H1 (cell line): ENCODE data around the gene IDUA. TPM values are rescaled to one million over a fixed set of nuclear protein-coding genes. Genes with fewer than 3 reads are reported as not detected.

Experiments used
- CTCF ChIA-PET: fragments of 300-600 bp; sonication (Branson Sonifier 250); formaldehyde crosslinking; loops from one replicate; lab custom pipeline; 2021; ENCODE audit not compliant: partially characterized antibody; lab: Charles Lee
- POLR2A ChIA-PET: fragments of 300-600 bp; sonication (Branson Sonifier 250); formaldehyde crosslinking; loops from one replicate; lab custom pipeline; 2021; ENCODE audit warnings: inconsistent platforms; ENCODE audit not compliant: partially characterized antibody; lab: Charles Lee
- DNase-seq, 2 experiments: peaks; one replicate each; pipeline versions ENCODE4 v3.0.0 to v3.0.0-alpha.2; 2010 to 2022; ENCODE audit warnings: low spot score in 2 of 2, low read depth in 1 of 2, mixed read lengths in 1 of 2
- FAIRE-seq: peaks from 2 replicates; lab custom pipeline; 2011; peaks lifted over from hg19 to GRCh38; lab: Jason Lieb, UNC
- H2AFZ ChIP-seq: 2 replicates; pipeline ENCODE4 v1.8.1; 2012; ENCODE audit warnings: low read length, inconsistent platforms
- H2AK5ac ChIP-seq: 2 replicates; pipeline ENCODE4 v1.6.1; 2013; ENCODE audit warnings: low read depth, low read length
- H2BK120ac ChIP-seq: replicated peaks from 2 replicates; pipeline ENCODE3; 2013; ENCODE audit warnings: low read depth, low read length, inconsistent platforms
- H2BK12ac ChIP-seq: 2 replicates; pipeline ENCODE4 v1.6.1; 2013; ENCODE audit warnings: low read depth, low read length
- H2BK15ac ChIP-seq: 2 replicates; pipeline ENCODE4 v1.6.1; 2013; ENCODE audit warnings: low read length
- H2BK20ac ChIP-seq: 2 replicates; pipeline ENCODE4 v1.6.1; 2013; ENCODE audit warnings: low read length
- H2BK5ac ChIP-seq: 2 replicates; pipeline ENCODE4 v1.6.1; 2013; ENCODE audit warnings: low read depth, low read length
- H3K14ac ChIP-seq: 2 replicates; pipeline ENCODE4 v1.6.1; 2013; ENCODE audit warnings: inconsistent platforms; ENCODE audit not compliant: insufficient read length
- H3K18ac ChIP-seq: 2 replicates; pipeline ENCODE4 v1.6.1; 2013; ENCODE audit warnings: low read length; ENCODE audit errors: extremely low read depth
- H3K23ac ChIP-seq: 2 replicates; pipeline ENCODE4 v1.6.1; 2013; ENCODE audit warnings: inconsistent platforms; ENCODE audit not compliant: insufficient read length
- H3K23me2 ChIP-seq: 2 replicates; pipeline ENCODE4 v1.6.1; 2013; ENCODE audit warnings: low read depth, low read length
- H3K27ac ChIP-seq: 2 replicates; pipeline ENCODE4 v1.6.1; 2011; ENCODE audit warnings: low read depth, low read length, inconsistent platforms
- H3K27me3 ChIP-seq, 4 experiments: replicated peaks in 1 of 4; 1 replicate in 1 of 4; 2 replicates in 3 of 4; pipeline versions ENCODE4 v1.6.1 to v1.8.1; 2011 to 2013; ENCODE audit warnings: low read length in 3 of 4, mild to moderate bottlenecking in 3 of 4, inconsistent platforms in 2 of 4, mixed read lengths in 2 of 4, moderate library complexity in 1 of 4; ENCODE audit not compliant: control insufficient read depth in 3 of 4, insufficient read depth in 3 of 4; ENCODE audit errors: extremely low read depth in 1 of 4
- H3K36me3 ChIP-seq, 4 experiments: 2 replicates each; pipeline versions ENCODE4 v1.6.1 to v1.8.1; 2011 to 2013; ENCODE audit warnings: mild to moderate bottlenecking in 4 of 4, low read length in 3 of 4, moderate library complexity in 2 of 4, control low read depth in 1 of 4, inconsistent platforms in 1 of 4; ENCODE audit not compliant: insufficient read depth in 4 of 4, control insufficient read depth in 2 of 4
- H3K4ac ChIP-seq: replicated peaks from 2 replicates; pipeline ENCODE3; 2013; ENCODE audit warnings: low read length, low read depth, mixed read lengths, inconsistent platforms; ENCODE audit not compliant: insufficient read length
- H3K4me1 ChIP-seq, 4 experiments: replicated peaks in 1 of 4; 1 replicate in 1 of 4; 2 replicates in 3 of 4; pipeline versions ENCODE4 v1.6.1 to v1.8.1; 2011 to 2013; ENCODE audit warnings: low read length in 3 of 4, inconsistent platforms in 2 of 4, mixed read lengths in 1 of 4; ENCODE audit not compliant: insufficient read depth in 4 of 4, control insufficient read depth in 3 of 4
- H3K4me2 ChIP-seq, 2 experiments: 2 replicates each; pipeline versions ENCODE4 v1.6.1 to v1.8.1; 2011 to 2013; ENCODE audit warnings: low read depth in 2 of 2, low read length in 2 of 2, control low read depth in 1 of 2, inconsistent platforms in 1 of 2, mild to moderate bottlenecking in 1 of 2; ENCODE audit not compliant: insufficient read depth in 1 of 2
- H3K4me3 ChIP-seq, 4 experiments: fragments of 200-600, 300-600 bp in 1 of 4; sonication (generic), shearing (Covaris generic), sonication (Bioruptor Twin) in 1 of 4; 2 replicates each; pipeline versions ENCODE4 v1.5.1 to v1.8.1; 2011 to 2016; ENCODE audit warnings: low read length in 4 of 4, low read depth in 3 of 4, control low read depth in 2 of 4, inconsistent platforms in 2 of 4, mild to moderate bottlenecking in 2 of 4, mixed read lengths in 1 of 4, moderate library complexity in 1 of 4; ENCODE audit not compliant: insufficient read depth in 2 of 4; ENCODE audit errors: extremely low read depth in 1 of 4
- H3K56ac ChIP-seq: replicated peaks from 2 replicates; pipeline ENCODE3; 2013; ENCODE audit warnings: low read depth, mild to moderate bottlenecking, mixed read lengths, low read length, inconsistent platforms; ENCODE audit not compliant: insufficient read length
- H3K79me1 ChIP-seq: 2 replicates; pipeline ENCODE4 v1.6.1; 2013; ENCODE audit warnings: low read depth, low read length, control low read depth
- H3K79me2 ChIP-seq, 2 experiments: 2 replicates each; pipeline versions ENCODE4 v1.6.1 to v1.8.1; 2012 to 2013; ENCODE audit warnings: low read length in 2 of 2, mild to moderate bottlenecking in 2 of 2, inconsistent platforms in 1 of 2; ENCODE audit not compliant: insufficient read depth in 2 of 2, control insufficient read depth in 1 of 2
- H3K9ac ChIP-seq, 4 experiments: replicated peaks in 1 of 4; 1 replicate in 1 of 4; 2 replicates in 3 of 4; pipeline versions ENCODE4 v1.6.1 to v1.8.1; 2011 to 2013; ENCODE audit warnings: low read depth in 3 of 4, low read length in 3 of 4, control low read depth in 2 of 4, mild to moderate bottlenecking in 2 of 4, moderate library complexity in 2 of 4, inconsistent platforms in 1 of 4; ENCODE audit errors: extremely low read depth in 1 of 4
- H3K9me3 ChIP-seq, 2 experiments: 2 replicates each; pipeline versions ENCODE4 v1.6.1 to v1.8.1; 2012 to 2013; ENCODE audit warnings: mild to moderate bottlenecking in 2 of 2, moderate library complexity in 2 of 2, control low read depth in 1 of 2, inconsistent platforms in 1 of 2, low read depth in 1 of 2, low read length in 1 of 2, mixed read lengths in 1 of 2; ENCODE audit not compliant: insufficient read depth in 2 of 2
- H4K20me1 ChIP-seq, 2 experiments: replicated peaks in 1 of 2; 2 replicates each; pipeline versions ENCODE3 to v1.8.1; 2011 to 2013; ENCODE audit warnings: inconsistent platforms in 2 of 2, low read length in 2 of 2, mild to moderate bottlenecking in 1 of 2; ENCODE audit not compliant: insufficient read depth in 2 of 2, control insufficient read depth in 1 of 2
- H4K5ac ChIP-seq: 2 replicates; pipeline ENCODE4 v1.6.1; 2013; ENCODE audit warnings: low read length, low read depth, mixed read lengths, inconsistent platforms; ENCODE audit not compliant: insufficient read length
- H4K8ac ChIP-seq: 2 replicates; pipeline ENCODE4 v1.8.0; 2013; ENCODE audit warnings: mild to moderate bottlenecking, moderate library complexity, low read length, inconsistent platforms; ENCODE audit not compliant: insufficient read depth; ENCODE audit errors: extremely low read depth
- H4K91ac ChIP-seq: replicated peaks from 2 replicates; pipeline ENCODE3; 2013; ENCODE audit warnings: low read length, mixed read lengths, inconsistent platforms; ENCODE audit not compliant: insufficient read length
- CREB1 ChIP-seq: IDR thresholded peaks from 2 replicates; pipeline ENCODE4 v1.6.1; 2012; ENCODE audit warnings: inconsistent platforms
- KDM4A ChIP-seq: IDR thresholded peaks from one replicate; pipeline ENCODE4 v1.7.1; 2012; ENCODE audit warnings: low read depth, mild to moderate bottlenecking, moderate library complexity, low read length, inconsistent platforms; ENCODE audit not compliant: severe bottlenecking
- SP4 ChIP-seq: IDR thresholded peaks from 2 replicates; pipeline ENCODE4 v1.6.1; 2012; ENCODE audit warnings: low read length, inconsistent platforms
- WGBS, 2 experiments: shearing (Covaris generic) in 1 of 2; methylation state at CpG; one replicate each; pipeline versions ENCODE4 v1.1.6 to v1.1.7; 2013 to 2015; ENCODE audit warnings: low lambda C conversion rate in 2 of 2, mixed read lengths in 2 of 2, inconsistent platforms in 1 of 2, low coverage in 1 of 2, missing lambda C conversion rate in 1 of 2; ENCODE audit not compliant: insufficient replicate concordance in 2 of 2, insufficient coverage in 1 of 2, insufficient read length in 1 of 2; ENCODE audit errors: extremely low coverage in 1 of 2, missing lambda C conversion rate in 1 of 2; 5-methylcytosine and 5-hydroxymethylcytosine counted together
- polyA plus RNA-seq, 7 experiments: library from polyadenylated mRNA; depleted of rRNA in 3 of 7; stranded (reverse) in 5 of 7; unstranded in 2 of 7; fragments of >200 nt in 5 of 7; fragments of 200-250 nt in 2 of 7; gene quantifications; 1 replicate in 5 of 7; 2 replicates in 1 of 7; 4 replicates in 1 of 7; pipeline versions ENCODE4 v1.2.1 to v1.2.3, GENCODE V29; 2011 to 2013; ENCODE audit warnings: missing spikeins in 2 of 7, mixed read lengths in 2 of 7
- total RNA-seq: library from RNA; stranded (reverse); fragmentation: NEBNext Ultra II Directional; extraction: Animal tissue kit (Norgen Biotek cat#: 25700); gene quantifications from 2 replicates; pipeline ENCODE4 v1.2.1, GENCODE V29; 2021
- TF ChIP-seq, protein P1 (sequence below): IDR thresholded peaks from 2 replicates; pipeline ENCODE4 v1.6.1; 2012; ENCODE audit warnings: inconsistent platforms
- TF ChIP-seq, protein P2 (sequence below): IDR thresholded peaks from 2 replicates; pipeline ENCODE4 v1.6.1; 2012; ENCODE audit warnings: inconsistent platforms

The IDUA gene
- total and polyA plus RNA-seq, 2 of the 8 experiments (the other 6 are each of a cell fraction or from before 2014, with no cell fraction given): 2.8 to 4.8 TPM

DNA sequence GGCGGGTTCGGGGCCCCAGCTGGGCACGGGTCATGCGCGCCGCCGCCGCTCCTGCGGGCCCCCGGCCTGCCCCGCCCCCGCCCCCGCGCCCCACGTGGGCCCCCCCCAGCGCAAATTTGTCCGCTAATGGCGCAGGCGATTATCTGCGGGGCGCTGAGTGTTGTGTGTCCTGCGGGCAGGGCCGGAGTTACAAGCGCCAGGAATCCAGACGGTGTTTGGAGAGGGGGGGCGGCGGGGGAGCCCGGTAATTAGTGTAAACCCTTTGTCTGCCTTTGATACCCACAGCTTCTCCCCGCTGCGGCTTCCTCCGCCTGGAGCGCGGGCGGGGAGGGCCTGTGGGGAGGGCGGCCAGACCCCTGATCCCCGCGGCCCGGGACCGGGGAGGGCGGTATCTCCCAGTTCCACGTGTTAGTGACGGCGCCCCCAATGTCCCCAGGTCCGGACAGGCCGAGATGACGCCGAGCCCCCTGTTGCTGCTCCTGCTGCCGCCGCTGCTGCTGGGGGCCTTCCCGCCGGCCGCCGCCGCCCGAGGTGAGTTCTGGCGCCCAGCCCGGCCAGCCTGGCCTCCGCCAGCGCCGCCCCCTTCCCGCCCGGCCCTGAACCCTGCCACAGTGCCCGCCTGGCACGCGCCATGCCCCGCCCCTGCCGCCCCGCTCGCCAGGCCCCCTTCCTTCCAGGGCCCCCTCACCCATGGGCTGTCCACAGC is 25.3 kb downstream of the IDUA start:
- peak overlapping the region; percentile 48 to 70; a peak in 3 of 4 replicates for H3K4me2 ChIP-seq
- H2AFZ ChIP-seq: no peak overlapping the region
- TF ChIP-seq, protein P1, sequence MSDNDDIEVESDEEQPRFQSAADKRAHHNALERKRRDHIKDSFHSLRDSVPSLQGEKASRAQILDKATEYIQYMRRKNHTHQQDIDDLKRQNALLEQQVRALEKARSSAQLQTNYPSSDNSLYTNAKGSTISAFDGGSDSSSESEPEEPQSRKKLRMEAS: peak; percentile 36; the same call in 1 of the 2 replicates
- TF ChIP-seq SP4: no peak
- TF ChIP-seq, protein P2, sequence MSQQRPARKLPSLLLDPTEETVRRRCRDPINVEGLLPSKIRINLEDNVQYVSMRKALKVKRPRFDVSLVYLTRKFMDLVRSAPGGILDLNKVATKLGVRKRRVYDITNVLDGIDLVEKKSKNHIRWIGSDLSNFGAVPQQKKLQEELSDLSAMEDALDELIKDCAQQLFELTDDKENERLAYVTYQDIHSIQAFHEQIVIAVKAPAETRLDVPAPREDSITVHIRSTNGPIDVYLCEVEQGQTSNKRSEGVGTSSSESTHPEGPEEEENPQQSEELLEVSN: 0 out of 2 replicates have a peak, but pooled peaks have one; percentile 15
- 0 out of 2 replicates have a peak, but pooled peaks have one; percentile 41 for TF ChIP-seq CREB1
- peak; percentile 46 for TF ChIP-seq KDM4A
- WGBS, 2 experiments: 2% methylated on average over 15 of the region's 69 CpGs; no CpG with 5 or more reads in 1 of the 2 experiments
- H4K5ac ChIP-seq: no peak overlapping the region
- H2BK15ac ChIP-seq: no peak overlapping the region
- H3K79me1 ChIP-seq: peaks cover 2% of the 10 kb centered on the region; the same call in 1 of the 2 replicates
- H2BK20ac ChIP-seq: no peak overlapping the region
- H3K14ac ChIP-seq: no peak overlapping the region
- ChIA-PET CTCF (interaction anchor here (1.0 kb wide), 1 partner anchor 39 kb away, joined by 3 read pairs; no protein-coding TSS in a partner anchor), POLR2A (no interaction called here)
- no peak for DNase-seq
- H3K23ac ChIP-seq: no peak overlapping the region
- no peak overlapping the region for H3K56ac ChIP-seq
- H3K27ac ChIP-seq: no peak overlapping the region
- H2BK5ac ChIP-seq: no peak overlapping the region
- H3K4me1 ChIP-seq: peaks cover 0 to 14% (median 10%) of the 10 kb centered on the region in 4 experiments; a peak in 6 of 7 replicates
- H2BK120ac ChIP-seq: no peak overlapping the region
- H3K23me2 ChIP-seq: peaks cover 18% of the 10 kb centered on the region; the same call in 1 of the 2 replicates
- peaks cover 3 to 20% of the 10 kb centered on the region in 2 experiments for H4K20me1 ChIP-seq
- H2BK12ac ChIP-seq: no peak overlapping the region
- no peak overlapping the region for H4K91ac ChIP-seq
- no peak overlapping the region for H2AK5ac ChIP-seq
- FAIRE-seq: no peak
- peaks cover 21 to 42% (median 38%) of the 10 kb centered on the region in 4 experiments for H3K27me3 ChIP-seq
- H3K36me3 ChIP-seq: no peaks in the 10 kb centered on the region
- peak overlapping the region in 1 of 4 experiments; percentile 44; a peak in 1 of 7 replicates for H3K9ac ChIP-seq
- H4K8ac ChIP-seq: 0 out of 2 replicates have a peak overlapping the region, but pooled peaks have one; percentile 71
- H3K4ac ChIP-seq: no peak overlapping the region
- H3K79me2 ChIP-seq: no peaks in the 10 kb centered on the region
- H3K18ac ChIP-seq: no peak overlapping the region
- H3K4me3 ChIP-seq: peak overlapping the region; percentile 35 to 72 (median 36); a peak in 6 of 8 replicates
- H3K9me3 ChIP-seq: no peaks in the 10 kb centered on the region
